GM12892 (cell line): ENCODE results near the gene TMEM187.

Source experiments
- DNase-seq: peaks from one replicate; pipeline ENCODE4 v3.0.0; 2011; ENCODE audit not compliant: insufficient read length
- FAIRE-seq: peaks from 2 replicates; lab custom pipeline; 2011; peaks lifted over from hg19 to GRCh38; lab: Jason Lieb, UNC
- POLR2A ChIP-seq: IDR thresholded peaks from 2 replicates; pipeline ENCODE4 v1.6.1; 2011; ENCODE audit warnings: low read depth, low read length, control low read depth
- POLR2AphosphoS5 ChIP-seq: IDR thresholded peaks from 2 replicates; pipeline ENCODE4 v1.6.1; 2011; ENCODE audit warnings: low read depth, low read length, control low read depth
- TAF1 ChIP-seq: IDR thresholded peaks from 2 replicates; pipeline ENCODE4 v1.6.1; 2011; ENCODE audit warnings: low read depth, mild to moderate bottlenecking, control low read depth, low read length, borderline replicate concordance

TMEM187 gene

DNA sequence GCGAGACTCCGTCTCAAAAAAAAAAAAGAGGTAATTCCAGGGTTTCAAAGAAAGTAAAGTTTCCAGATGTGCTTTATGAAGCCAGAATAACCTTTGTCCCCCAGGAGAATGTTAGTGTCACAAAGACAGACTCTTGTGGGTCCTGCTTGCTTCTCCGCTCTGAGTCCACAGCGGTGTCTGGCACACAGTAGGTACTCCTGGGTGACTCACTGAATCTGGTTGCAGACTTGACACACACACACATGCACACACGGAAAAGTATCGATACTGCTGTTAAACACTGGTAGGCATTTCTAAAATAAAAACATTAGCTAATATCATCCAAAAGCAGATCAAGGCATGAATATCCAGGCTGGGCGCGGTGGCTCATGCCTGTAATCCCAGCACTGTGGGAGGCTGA lies 22.9 kb downstream of the TMEM187 start:
- TF ChIP-seq POLR2A, result no peak
- no peak for TF ChIP-seq TAF1
- TF ChIP-seq POLR2AphosphoS5, result no peak
- FAIRE-seq (no peak), DNase-seq (no peak)

DNA sequence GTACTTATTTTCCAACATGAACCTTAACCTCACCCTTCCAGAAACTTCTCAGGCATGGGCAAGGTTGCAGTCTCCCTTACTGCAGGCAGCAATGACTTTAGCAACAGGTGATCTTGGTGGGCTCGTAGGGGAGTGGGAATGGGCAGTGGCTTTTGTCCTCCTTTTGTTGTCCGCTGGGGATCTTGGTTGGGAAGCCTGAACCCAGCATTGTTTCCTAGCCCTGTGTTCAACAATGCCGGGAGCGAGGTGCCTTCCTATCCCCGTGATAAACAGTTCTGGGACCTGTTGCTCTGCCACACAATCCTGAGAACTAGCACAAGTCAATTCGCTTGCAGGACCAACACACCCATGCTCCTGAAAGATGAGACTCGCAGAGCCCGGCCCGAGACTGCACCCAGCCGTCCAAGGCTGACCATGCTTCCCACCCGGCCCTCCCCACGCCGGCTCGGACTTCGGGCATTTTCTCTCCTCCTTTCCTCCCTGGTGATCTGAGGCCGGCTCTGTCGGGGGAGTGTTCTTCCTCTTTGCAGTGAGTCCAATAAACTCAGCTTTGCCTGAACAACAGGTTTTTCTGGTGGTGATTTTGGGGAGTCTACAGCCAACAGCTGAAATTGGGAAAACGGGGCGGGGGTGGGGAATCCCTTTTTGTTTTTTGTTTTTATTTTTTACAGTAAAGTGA lies 26.9 kb downstream of the TMEM187 start:
- DNase-seq (no peak), FAIRE-seq (no peak)

DNA sequence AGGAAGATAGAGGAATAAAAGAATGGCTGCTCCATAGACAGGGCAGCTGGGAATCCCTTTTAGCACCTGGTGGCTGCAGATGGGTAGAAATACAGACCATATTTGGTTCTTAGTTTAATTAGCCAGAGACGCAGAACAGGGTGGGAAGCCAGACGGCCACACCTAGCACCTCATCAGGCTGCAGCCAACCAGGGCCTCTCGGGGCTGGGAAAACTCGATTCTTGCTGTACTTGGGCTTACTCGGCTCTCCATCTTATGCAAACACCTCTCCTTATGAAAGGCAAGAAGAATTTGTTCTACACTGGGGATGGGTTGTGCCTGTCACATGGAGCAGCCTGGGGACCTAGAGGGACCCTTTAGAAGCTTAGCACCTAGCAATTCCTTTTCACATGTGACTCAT lies 27.5 kb downstream of the TMEM187 start:
- no peak for FAIRE-seq
- TF ChIP-seq TAF1 (no peak), POLR2A (no peak), POLR2AphosphoS5 (no peak)
- no peak for DNase-seq

More for the DNA sequence above, 26.9 kb downstream of the TMEM187 start:
- TF ChIP-seq POLR2A (no peak), POLR2AphosphoS5 (no peak), TAF1 (no peak)

DNA sequence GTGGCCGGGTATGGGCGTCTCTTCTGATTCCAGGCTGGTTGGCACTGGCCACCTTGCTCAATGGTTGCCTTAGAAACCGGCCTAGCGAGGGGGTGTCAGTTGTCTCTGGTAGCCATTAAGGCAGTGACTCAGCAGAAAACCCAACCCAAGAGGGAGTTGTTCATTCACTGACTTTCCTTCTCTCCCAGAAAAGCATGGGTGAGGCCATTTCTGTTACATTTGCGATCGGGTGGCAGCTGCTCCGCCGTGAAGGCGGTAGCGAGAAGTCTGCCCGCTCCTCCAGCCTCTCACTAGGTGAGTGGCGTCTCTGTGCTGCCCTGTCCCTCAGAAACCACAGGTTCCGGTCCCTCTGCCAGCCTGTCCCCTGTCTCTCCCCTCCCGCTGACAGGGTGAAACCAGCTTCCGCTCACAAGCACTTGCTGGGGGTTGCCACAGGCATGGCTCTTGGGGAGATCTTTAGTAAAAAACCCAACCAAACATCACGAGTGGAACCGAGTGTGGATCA lies 29.7 kb downstream of the TMEM187 start:
- DNase-seq, result no peak
- TF ChIP-seq TAF1 (no peak), POLR2A (no peak), POLR2AphosphoS5 (no peak)
- FAIRE-seq, result peak; percentile 82

DNA sequence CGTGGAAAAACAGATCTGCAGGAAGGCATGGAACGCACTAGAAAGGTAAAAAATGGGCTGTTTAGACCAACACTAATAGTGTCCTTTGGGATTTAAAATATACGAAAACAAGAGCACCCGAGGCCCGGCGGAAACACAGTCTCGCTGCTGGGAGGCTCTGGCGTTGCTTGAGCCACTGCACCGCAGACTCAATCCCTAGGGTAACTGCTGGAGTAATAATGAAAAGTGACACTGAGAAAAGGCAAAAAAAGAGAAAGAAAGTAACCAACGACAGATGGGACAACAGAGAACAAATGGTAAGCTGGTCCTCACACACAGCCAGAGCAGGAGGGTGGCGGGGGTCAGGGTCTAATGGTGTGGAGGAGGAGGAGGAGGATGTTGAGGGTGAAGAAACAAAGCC lies 31.8 kb downstream of the TMEM187 start:
- FAIRE-seq (no peak), DNase-seq (no peak)
- no peak for TF ChIP-seq TAF1

DNA sequence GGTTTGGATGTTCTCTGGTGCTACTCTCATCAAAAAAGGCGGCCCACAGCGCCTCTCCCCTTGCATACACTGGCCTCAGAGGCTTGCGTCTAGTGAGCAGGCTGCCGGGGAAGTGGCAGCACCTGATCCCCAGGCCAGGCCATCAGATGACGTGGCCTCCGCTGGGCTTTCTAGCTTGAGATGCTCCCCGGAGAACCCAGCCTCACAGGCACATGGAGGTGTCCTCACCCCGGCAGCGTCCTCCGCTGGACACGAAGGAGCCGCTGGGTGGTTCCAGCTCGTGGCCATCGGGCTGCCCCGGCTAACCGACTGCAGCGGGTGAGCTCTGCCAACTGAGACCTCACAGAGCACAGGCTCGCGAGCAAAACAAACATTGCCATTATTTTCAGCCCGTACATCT lies 34.4 kb downstream of the TMEM187 start:
- no peak for FAIRE-seq

DNA sequence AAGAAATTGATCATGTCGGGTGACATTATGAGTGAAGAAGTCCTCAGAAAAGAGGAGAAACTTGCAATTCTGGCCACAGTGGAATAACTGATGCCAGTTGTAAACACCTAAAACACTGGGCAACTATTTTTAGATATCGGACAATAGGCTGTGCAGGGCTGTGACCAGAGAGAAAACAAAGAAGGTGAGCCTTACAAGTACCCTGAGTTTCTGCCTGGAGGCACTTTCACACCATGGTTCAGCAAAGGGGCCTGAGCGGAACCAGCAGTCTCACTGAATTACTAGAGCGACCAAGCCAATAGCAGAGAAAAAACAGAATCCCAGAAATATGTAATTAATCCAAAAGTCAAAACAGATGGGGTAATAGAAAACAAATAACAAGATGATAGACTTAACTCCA lies 36.0 kb downstream of the TMEM187 start:
- no peak for TF ChIP-seq POLR2A
- no peak for TF ChIP-seq TAF1
- no peak for TF ChIP-seq POLR2AphosphoS5
- DNase-seq (no peak), FAIRE-seq (no peak)

More for the DNA sequence above, 34.4 kb downstream of the TMEM187 start:
- TF ChIP-seq TAF1 (no peak), POLR2AphosphoS5 (no peak), POLR2A (no peak)
- no peak for DNase-seq

DNA sequence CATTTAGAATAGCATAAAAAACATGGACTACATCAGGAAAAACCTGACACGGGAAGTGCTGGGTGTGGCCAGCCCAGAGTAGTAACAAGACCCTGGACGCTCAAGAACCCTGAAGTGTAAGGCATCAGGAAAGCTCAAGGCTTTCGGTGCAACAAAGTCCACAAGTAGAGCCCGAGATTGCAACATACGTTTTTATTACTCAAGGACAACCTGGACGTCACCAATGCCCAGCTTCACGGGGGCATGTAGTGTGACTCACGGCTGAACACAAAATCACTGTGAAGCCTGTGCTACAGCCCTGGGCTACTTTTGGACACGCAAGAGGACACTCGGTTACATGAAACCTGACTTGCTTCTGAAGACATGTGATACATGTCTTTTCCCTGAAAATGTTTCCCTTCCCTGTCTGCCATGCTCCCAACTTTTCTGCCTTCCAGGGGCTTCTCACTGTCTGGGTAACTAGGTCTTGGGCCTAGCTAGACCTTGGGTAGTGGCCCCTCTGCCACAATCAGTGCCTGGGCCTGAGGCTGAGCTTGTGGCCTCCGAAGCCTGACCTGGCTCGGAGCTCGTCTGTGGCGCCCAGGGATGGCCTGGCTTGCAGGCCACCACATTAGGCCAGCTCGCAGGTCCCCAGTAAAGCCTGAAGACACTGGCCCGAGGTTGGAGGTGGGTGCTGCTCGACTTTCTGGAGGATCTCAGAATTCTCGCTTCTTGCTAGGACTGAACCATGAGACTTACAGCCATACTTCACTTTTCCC lies 38.0 kb downstream of the TMEM187 start:
- TF ChIP-seq TAF1, result no peak
- no peak for TF ChIP-seq POLR2AphosphoS5
- no peak for TF ChIP-seq POLR2A
- FAIRE-seq (no peak), DNase-seq (no peak)

DNA sequence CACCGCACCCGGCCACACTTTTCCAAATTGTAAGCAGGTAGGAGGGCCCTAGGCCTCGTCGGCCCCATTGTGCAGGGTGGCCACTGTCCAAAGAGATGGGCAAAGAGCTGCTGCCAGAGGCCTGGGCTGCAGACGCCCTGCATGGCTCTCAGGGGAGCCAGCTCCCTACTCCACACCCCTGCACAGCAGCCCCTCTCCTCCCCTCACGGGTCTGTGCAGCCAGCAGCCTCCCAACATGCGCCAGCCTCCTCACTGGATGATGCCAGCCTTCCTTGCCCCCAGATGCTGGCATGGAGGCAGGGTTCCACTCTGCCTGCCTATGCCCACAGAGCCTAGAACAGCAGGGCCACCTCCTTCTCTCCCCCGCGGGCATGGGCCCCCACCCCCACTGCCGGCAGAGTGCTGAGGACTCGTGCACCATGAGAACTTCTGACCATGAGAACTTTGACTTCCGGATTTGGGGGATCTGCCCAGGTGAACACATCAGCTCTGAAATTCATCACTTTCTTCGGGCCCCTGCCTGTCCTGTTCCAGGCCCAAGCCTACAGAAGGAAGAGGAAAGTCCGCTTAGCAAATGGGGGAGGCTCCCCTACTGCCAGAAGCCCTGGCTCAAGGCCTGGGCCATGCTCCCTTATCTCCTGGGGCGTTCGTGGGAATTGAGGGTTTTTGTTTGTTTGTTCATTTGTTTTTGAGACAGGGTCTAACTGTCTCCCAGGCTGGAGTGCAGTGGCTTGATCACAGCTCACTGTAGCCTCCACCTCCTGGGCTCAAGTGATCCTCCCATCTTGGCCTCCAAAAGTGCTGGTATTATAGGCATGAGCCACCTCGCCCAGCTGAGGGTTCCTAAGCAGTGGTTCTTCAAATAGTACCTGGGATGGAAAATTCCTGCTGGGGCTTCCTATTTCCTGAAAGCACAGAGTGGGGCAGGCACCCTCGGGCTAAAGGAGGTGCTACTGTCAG lies 39.1 kb downstream of the TMEM187 start:
- FAIRE-seq, result no peak
- DNase-seq, result no peak
- no peak for TF ChIP-seq POLR2A
- no peak for TF ChIP-seq TAF1
- no peak; the same call in 1 of the 2 replicates for TF ChIP-seq POLR2AphosphoS5

DNA sequence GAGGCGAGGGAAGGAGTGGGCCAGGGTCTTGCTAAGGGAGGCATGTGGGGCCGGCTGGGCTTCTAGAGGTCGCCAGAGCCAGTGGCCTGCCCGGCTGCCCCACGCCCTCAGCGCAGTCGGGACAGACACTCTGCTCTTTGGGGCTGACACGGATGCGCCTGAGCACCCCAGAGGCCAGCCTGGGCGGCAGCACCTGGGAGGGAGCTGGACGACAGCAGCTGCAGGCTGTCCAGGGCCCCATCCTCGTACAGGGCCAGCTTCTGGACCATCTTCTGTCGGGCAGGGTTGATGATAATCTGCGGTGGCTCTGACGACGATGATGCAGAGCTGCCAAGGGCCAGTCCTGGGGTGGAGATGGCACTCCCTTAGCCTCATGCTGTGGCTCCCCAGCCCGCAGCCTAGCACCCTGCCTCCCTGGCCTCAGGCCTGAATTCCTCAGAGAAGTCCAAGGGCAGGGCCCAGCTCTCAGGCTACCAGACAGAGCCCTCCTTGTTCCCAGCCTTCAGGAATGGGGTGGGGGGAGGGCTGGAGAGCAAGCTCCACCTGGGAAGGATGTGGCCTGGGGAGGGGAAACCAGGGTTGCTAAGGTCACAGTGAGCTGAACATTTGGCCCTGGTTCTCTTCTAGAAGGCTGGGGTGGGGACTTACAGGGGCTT lies 39.9 kb downstream of the TMEM187 start:
- FAIRE-seq (no peak), DNase-seq (no peak)
- TF ChIP-seq TAF1 (no peak), POLR2A (no peak), POLR2AphosphoS5 (no peak)

DNA sequence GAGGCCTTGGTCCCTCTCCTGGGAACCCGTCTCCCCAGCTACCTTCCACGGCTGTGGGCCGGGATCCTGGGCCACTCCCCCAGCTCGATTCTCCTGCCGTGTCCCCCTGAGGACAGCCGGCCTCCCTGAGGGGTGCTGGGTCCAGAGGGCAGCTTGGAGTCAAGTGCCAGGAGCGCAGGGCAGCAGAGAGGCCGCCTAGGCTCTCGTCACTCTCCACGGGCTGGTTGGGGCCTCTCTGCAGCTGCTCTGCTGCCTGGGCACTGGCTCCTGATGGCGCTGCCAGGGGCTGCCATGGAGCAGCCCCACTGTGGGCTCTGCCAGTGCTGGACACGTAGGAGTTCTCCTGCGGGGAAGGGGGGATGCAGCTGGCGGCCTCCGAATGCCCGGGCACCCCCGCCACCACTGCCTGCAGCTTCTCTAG lies 40.5 kb downstream of the TMEM187 start:
- DNase-seq, result no peak
- FAIRE-seq, result no peak
- TF ChIP-seq POLR2AphosphoS5 (no peak), POLR2A (no peak), TAF1 (no peak)
